H9 (cell line): ENCODE data around the gene SCAF11. TPM values are rescaled to one million over a fixed set of nuclear protein-coding genes. Genes with fewer than 3 reads are reported as not detected.

ENCODE experiments used
- DNase-seq: peaks from one replicate; pipeline ENCODE4 v3.0.0-alpha.2; 2017
- H2AFZ ChIP-seq: one replicate; pipeline ENCODE4 v1.6.1; 2013; ENCODE audit warnings: mild to moderate bottlenecking, low read length, control low read depth, moderate library complexity
- H2AK5ac ChIP-seq: 2 replicates; pipeline ENCODE4 v1.6.1; 2013; ENCODE audit warnings: low read length, control low read depth, mixed read lengths; ENCODE audit not compliant: insufficient read length
- H2BK120ac ChIP-seq: one replicate; pipeline ENCODE4 v1.6.1; 2013; ENCODE audit warnings: low read depth, mild to moderate bottlenecking, low read length, control low read depth, inconsistent platforms; ENCODE audit not compliant: poor library complexity, severe bottlenecking
- H2BK12ac ChIP-seq: 2 replicates; pipeline ENCODE4 v1.6.1; 2013; ENCODE audit warnings: low read length, control low read depth, mixed read lengths, low read depth; ENCODE audit not compliant: insufficient read length
- H2BK15ac ChIP-seq: 2 replicates; pipeline ENCODE4 v1.6.1; 2013; ENCODE audit warnings: low read depth, low read length, control low read depth
- H2BK20ac ChIP-seq: one replicate; pipeline ENCODE4 v1.6.1; 2013; ENCODE audit warnings: low read depth, mild to moderate bottlenecking, low read length, control low read depth, inconsistent platforms; ENCODE audit not compliant: poor library complexity, severe bottlenecking
- H2BK5ac ChIP-seq: 2 replicates; pipeline ENCODE4 v1.6.1; 2013; ENCODE audit warnings: low read length, control low read depth, mixed read lengths; ENCODE audit not compliant: insufficient read length
- H3K14ac ChIP-seq: 2 replicates; pipeline ENCODE4 v1.6.1; 2013; ENCODE audit warnings: low read length, control low read depth; ENCODE audit not compliant: insufficient read depth
- H3K18ac ChIP-seq: 2 replicates; pipeline ENCODE4 v1.6.1; 2013; ENCODE audit warnings: low read depth, mild to moderate bottlenecking, mixed read lengths, low read length, control low read depth; ENCODE audit not compliant: insufficient read length
- H3K23ac ChIP-seq: 2 replicates; pipeline ENCODE4 v1.6.1; 2013; ENCODE audit warnings: low read length, control low read depth, mixed read lengths, low read depth; ENCODE audit not compliant: insufficient read length
- H3K23me2 ChIP-seq: 2 replicates; pipeline ENCODE4 v1.6.1; 2013; ENCODE audit warnings: low read depth, mild to moderate bottlenecking, mixed read lengths, low read length, control low read depth; ENCODE audit not compliant: insufficient read length, poor library complexity, severe bottlenecking
- H3K27ac ChIP-seq: 2 replicates; pipeline ENCODE4 v1.5.1; 2013; ENCODE audit warnings: low read length, control low read depth, mixed read lengths, low read depth; ENCODE audit not compliant: insufficient read length
- H3K27me3 ChIP-seq: 2 replicates; pipeline ENCODE4 v1.6.1; 2013; ENCODE audit warnings: low read length, control low read depth, inconsistent platforms; ENCODE audit not compliant: insufficient read depth
- H3K4ac ChIP-seq: 2 replicates; pipeline ENCODE4 v1.6.1; 2013; ENCODE audit warnings: low read depth, mild to moderate bottlenecking, control low read depth, inconsistent platforms, low read length, moderate library complexity
- H3K4me1 ChIP-seq: 2 replicates; pipeline ENCODE4 v1.6.1; 2013; ENCODE audit warnings: low read length, control low read depth, inconsistent platforms; ENCODE audit not compliant: insufficient read depth
- H3K4me2 ChIP-seq: 2 replicates; pipeline ENCODE4 v1.6.1; 2013; ENCODE audit warnings: low read length, control low read depth, mixed read lengths; ENCODE audit not compliant: insufficient read length, insufficient read depth
- H3K56ac ChIP-seq: 2 replicates; pipeline ENCODE4 v1.6.1; 2013; ENCODE audit warnings: low read depth, mild to moderate bottlenecking, mixed read lengths, low read length, control low read depth; ENCODE audit not compliant: insufficient read length
- H3K79me1 ChIP-seq: 2 replicates; pipeline ENCODE4 v1.6.1; 2013; ENCODE audit warnings: low read depth, mild to moderate bottlenecking, moderate library complexity, low read length, control low read depth, inconsistent platforms; ENCODE audit not compliant: insufficient read depth, poor library complexity, severe bottlenecking
- H3K79me2 ChIP-seq: 2 replicates; pipeline ENCODE4 v1.6.1; 2013; ENCODE audit warnings: low read length, control low read depth, inconsistent platforms; ENCODE audit not compliant: insufficient read depth
- H3K9ac ChIP-seq: 2 replicates; pipeline ENCODE4 v1.6.1; 2013; ENCODE audit warnings: low read length, control low read depth, mixed read lengths; ENCODE audit not compliant: insufficient read length; ENCODE audit errors: extremely low read depth
- H3K9me3 ChIP-seq: one replicate; pipeline ENCODE4 v1.6.1; 2013; ENCODE audit warnings: low read depth, low read length, inconsistent platforms; ENCODE audit not compliant: control insufficient read depth
- H3T11ph ChIP-seq: one replicate; pipeline ENCODE4 v1.6.1; 2013; ENCODE audit warnings: mild to moderate bottlenecking, low read length, control low read depth, inconsistent platforms
- H4K20me1 ChIP-seq: one replicate; pipeline ENCODE4 v1.6.1; 2013; ENCODE audit not compliant: control insufficient read depth, insufficient read length, insufficient read depth
- H4K5ac ChIP-seq: 2 replicates; pipeline ENCODE4 v1.6.1; 2013; ENCODE audit warnings: low read depth, mild to moderate bottlenecking, mixed read lengths, low read length, control low read depth; ENCODE audit not compliant: insufficient read length
- H4K8ac ChIP-seq: replicated peaks from 2 replicates; pipeline ENCODE4 v1.6.1; 2013; ENCODE audit warnings: low read length, control low read depth, mixed read lengths, low read depth; ENCODE audit not compliant: insufficient read length
- H4K91ac ChIP-seq: 2 replicates; pipeline ENCODE4 v1.6.1; 2013; ENCODE audit warnings: low read depth, mild to moderate bottlenecking, moderate library complexity, mixed read lengths, low read length, control low read depth; ENCODE audit not compliant: insufficient read length
- H3K27ac Mint-ChIP-seq, 3 experiments: 2 replicates in 2 of 3; 3 replicates in 1 of 3; pipeline ENCODE4 v1.8.0; 2020 to 2021; ENCODE audit warnings: mixed read lengths in 3 of 3, mild to moderate bottlenecking in 1 of 3, moderate library complexity in 1 of 3
- H3K27me3 Mint-ChIP-seq: 2 replicates; pipeline ENCODE4 v1.8.0; 2021; ENCODE audit warnings: low read depth, mild to moderate bottlenecking, moderate library complexity, mixed read lengths
- H3K36me3 Mint-ChIP-seq, 3 experiments: 2 replicates in 2 of 3; 3 replicates in 1 of 3; pipeline ENCODE4 v1.8.0; 2020 to 2021; ENCODE audit warnings: low read depth in 3 of 3, mixed read lengths in 3 of 3; ENCODE audit not compliant: insufficient read depth in 1 of 3
- H3K4me1 Mint-ChIP-seq, 2 experiments: 2 replicates each; pipeline ENCODE4 v1.8.0; 2020; ENCODE audit warnings: mixed read lengths in 2 of 2
- H3K4me3 Mint-ChIP-seq, 2 experiments: 2 replicates in 1 of 2; 3 replicates in 1 of 2; pipeline ENCODE4 v1.8.0; 2020 to 2021; ENCODE audit warnings: mild to moderate bottlenecking in 2 of 2, mixed read lengths in 2 of 2, moderate library complexity in 1 of 2
- H3K9me3 Mint-ChIP-seq, 2 experiments: 2 replicates in 1 of 2; 3 replicates in 1 of 2; pipeline ENCODE4 v1.8.0; 2020; ENCODE audit warnings: mild to moderate bottlenecking in 2 of 2, mixed read lengths in 2 of 2, moderate library complexity in 1 of 2
- WGBS: extraction: QIAGEN DNeasy Blood & Tissue Kit; methylation state at CpG from one replicate; pipeline ENCODE4 v1.1.7; 2013; ENCODE audit warnings: missing lambda C conversion rate, low lambda C conversion rate, mixed read lengths; ENCODE audit not compliant: insufficient read length; ENCODE audit errors: extremely low coverage; 5-methylcytosine and 5-hydroxymethylcytosine counted together
- total RNA-seq: library from RNA; stranded (reverse); gene quantifications from 2 replicates; pipeline ENCODE4 v1.2.1, GENCODE V29; 2021
- TF ChIP-seq, protein P1 (sequence below): fragments of 200-600 bp; sonication (generic); conservative IDR thresholded peaks from 3 replicates; pipeline ENCODE4 v1.8.0; 2021; ENCODE audit warnings: antibody characterized with exemption, mild to moderate bottlenecking

Gene SCAF11
- total RNA-seq, 1 experiment from 2014 or later = 90.8 TPM

DNA sequence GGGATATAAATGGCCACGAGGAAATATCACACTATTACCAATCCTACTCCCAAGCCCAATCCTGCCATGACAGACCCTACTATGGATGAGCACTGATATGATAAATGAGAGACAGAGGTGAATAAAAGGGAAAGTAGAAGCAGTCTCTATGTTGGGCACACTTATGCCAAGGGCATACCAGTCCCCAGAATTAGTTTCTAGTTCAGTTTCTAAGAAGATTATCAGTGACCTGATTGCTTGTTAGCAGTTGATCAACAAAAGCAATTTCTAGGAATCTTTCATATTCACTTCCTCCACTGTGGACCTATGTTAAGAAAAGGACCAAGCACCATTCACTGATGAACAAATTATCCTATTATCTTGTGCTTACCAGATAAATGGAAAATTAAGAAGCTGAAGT lies 20.0 kb downstream of the SCAF11 start:
- no peak overlapping the region for H3K4me2 ChIP-seq
- no peak overlapping the region for H2BK5ac ChIP-seq
- no peaks in the 10 kb centered on the region for H3K23me2 ChIP-seq
- H3K9ac ChIP-seq = no peak overlapping the region
- H3K27ac ChIP-seq = no peak overlapping the region
- TF ChIP-seq, protein P1, sequence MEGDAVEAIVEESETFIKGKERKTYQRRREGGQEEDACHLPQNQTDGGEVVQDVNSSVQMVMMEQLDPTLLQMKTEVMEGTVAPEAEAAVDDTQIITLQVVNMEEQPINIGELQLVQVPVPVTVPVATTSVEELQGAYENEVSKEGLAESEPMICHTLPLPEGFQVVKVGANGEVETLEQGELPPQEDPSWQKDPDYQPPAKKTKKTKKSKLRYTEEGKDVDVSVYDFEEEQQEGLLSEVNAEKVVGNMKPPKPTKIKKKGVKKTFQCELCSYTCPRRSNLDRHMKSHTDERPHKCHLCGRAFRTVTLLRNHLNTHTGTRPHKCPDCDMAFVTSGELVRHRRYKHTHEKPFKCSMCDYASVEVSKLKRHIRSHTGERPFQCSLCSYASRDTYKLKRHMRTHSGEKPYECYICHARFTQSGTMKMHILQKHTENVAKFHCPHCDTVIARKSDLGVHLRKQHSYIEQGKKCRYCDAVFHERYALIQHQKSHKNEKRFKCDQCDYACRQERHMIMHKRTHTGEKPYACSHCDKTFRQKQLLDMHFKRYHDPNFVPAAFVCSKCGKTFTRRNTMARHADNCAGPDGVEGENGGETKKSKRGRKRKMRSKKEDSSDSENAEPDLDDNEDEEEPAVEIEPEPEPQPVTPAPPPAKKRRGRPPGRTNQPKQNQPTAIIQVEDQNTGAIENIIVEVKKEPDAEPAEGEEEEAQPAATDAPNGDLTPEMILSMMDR = no peak
- H2BK12ac ChIP-seq = no peak overlapping the region
- H2BK15ac ChIP-seq = no peak overlapping the region
- H3K4me1 ChIP-seq = no peaks in the 10 kb centered on the region
- H2AFZ ChIP-seq = no peak overlapping the region
- no CpG with 5 or more reads among the region's 1 CpG for WGBS
- no peak overlapping the region for H3K18ac ChIP-seq
- H3K56ac ChIP-seq = no peak overlapping the region
- no peaks in the 10 kb centered on the region for H4K20me1 ChIP-seq
- H3K14ac ChIP-seq = no peak overlapping the region
- H3K4ac ChIP-seq = no peak overlapping the region
- H3K27me3 ChIP-seq = no peaks in the 10 kb centered on the region
- Mint-ChIP-seq H3K27ac (no peak overlapping the region), H3K36me3 (peaks cover 2 to 7% (median 6%) of the 10 kb centered on the region in 3 experiments; a peak in 4 of 7 replicates), H3K4me3 (no peak overlapping the region), H3K4me1 (peaks cover 21 to 27% of the 10 kb centered on the region in 2 experiments), H3K27me3 (no peaks in the 10 kb centered on the region), H3K9me3 (no peaks in the 10 kb centered on the region)
- no peak overlapping the region for H2AK5ac ChIP-seq
- no peak overlapping the region for H4K91ac ChIP-seq
- H2BK120ac ChIP-seq = no peak overlapping the region
- no peak overlapping the region for H3K23ac ChIP-seq
- no peak overlapping the region for H4K8ac ChIP-seq
- H4K5ac ChIP-seq = no peak overlapping the region
- H3K9me3 ChIP-seq = no peaks in the 10 kb centered on the region
- no peaks in the 10 kb centered on the region for H3K79me1 ChIP-seq
- peaks cover 4% of the 10 kb centered on the region; the same call in 1 of the 2 replicates for H3K79me2 ChIP-seq
- no peak overlapping the region for H2BK20ac ChIP-seq
- H3T11ph ChIP-seq = no peak overlapping the region
- no peak for DNase-seq
